HG03575 (cell line): ENCODE measurements around the gene XRCC3.

ENCODE experiments used
- ATAC-seq: cut with Tn5 transposase; IDR thresholded peaks from one replicate; pipeline ENCODE4 v1.9.1; 2021; ENCODE audit not compliant: unreplicated experiment, insufficient number of reproducible peaks, low FRiP score; ENCODE audit errors: extremely low read depth

Gene XRCC3

DNA sequence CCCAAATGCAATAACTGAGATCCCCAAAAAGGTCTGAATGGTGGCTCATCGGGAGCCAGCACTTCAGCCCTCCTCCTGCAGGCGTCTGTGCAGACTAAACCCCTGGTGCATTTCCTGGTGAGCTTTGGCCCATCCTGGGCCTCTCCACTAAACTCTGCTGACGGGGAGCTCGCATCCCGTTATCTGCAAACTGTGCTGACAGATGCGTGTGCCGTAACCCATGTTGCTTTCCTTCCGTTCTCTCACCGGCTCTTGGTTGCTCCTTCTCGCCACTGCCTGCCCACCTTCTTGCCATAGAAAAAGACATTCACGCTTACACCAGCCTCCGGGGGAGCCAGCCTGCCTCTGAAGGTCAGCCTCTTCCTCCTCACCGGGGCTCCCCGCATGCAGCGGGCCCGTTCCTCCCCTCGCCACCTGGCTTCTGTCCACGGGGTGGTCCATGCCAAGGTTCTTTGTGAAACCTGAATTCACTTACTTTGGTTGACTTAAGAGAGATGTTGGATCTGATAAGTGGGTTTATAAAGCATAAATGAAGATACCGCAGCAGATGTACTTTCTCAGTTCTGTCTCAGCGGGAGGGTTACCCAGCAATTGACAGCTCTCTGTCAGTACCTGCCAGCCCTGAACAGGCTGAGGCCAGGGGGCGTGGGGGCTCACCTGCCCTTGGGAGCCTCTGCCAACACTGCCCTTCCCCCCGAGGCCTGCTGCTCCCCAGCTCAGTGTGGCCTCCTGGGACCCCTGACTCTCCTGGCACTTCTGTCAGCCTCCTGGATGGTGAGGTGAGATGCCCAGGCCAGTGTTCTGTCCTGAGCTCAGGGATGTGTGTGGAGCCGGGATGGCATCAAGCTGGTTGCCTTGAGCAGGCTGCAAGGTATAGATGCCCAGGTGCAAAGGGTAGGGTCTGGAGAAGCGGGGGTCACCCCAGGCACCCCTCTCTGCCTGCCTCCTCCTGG lies 14.5 kb upstream of the XRCC3 start:
- no peak for ATAC-seq

DNA sequence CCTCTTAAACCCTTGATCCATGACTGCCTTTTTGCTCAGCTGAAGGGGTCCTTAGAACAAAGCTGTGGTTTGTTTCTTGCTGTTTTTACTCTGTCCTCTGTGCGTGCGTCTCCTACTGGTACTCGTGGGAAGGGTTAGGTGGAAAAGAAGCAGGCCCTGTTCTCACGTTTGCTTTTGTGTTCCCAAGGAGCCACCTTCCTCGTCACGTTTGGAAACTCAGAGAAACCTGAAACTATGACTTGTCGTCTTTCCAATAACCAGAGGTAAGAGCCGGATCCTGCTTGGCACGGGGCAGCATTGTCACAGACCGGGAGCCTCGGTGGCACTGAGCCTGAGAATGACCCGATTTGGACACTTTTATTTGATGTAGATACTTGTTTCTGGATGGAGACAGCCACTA lies 13.5 kb upstream of the XRCC3 start:
- no peak for ATAC-seq

DNA sequence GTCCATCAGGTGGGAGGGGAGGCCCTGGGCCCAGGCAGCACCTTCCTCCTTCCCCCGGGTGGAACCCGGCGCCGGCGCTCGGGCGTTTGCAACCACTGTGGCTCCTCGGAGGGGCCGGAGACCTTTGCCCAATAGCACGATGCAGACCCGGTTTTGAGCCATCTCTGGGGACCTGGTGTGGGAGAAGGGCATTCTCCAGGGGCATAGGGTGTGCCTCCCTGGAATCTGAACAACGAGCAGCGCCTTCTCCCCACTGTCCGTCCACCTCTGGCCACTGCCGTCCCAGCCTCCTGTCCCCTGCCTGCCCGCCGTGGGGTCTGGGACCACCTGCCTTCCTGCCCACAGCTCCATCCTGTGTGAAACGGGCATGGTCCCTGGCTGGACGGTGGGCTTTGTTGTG lies 12.9 kb upstream of the XRCC3 start:
- ATAC-seq = no peak

DNA sequence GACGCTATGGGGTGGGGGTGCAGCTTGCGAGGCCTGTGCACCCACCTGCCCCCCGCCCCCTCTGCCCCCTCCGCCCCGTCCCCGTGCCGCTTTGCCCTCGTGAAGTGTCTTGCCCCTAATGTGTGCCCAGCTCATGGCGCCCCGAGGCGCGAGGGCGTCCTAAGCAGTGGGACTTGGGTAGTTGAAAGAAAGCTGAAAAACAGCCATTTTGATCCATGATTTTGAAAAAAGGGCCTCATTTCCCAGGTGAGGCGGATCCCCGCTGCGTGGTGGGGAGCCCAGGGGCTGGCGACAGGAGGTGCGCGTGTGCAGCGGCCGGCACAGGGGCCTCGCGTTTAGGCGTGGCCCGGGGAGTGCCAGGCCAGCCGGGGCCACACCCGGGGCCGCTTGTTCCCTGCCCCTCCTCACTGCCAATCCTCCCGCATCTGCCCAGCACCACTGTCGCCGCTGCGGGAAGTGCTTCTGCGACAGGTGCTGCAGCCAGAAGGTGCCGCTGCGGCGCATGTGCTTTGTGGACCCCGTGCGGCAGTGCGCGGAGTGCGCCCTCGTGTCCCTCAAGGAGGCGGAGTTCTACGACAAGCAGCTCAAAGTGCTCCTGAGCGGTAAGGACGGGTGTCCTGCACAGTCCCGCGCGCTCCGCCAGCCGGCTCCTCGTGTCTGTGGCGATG lies 12.2 kb upstream of the XRCC3 start:
- no peak for ATAC-seq

DNA sequence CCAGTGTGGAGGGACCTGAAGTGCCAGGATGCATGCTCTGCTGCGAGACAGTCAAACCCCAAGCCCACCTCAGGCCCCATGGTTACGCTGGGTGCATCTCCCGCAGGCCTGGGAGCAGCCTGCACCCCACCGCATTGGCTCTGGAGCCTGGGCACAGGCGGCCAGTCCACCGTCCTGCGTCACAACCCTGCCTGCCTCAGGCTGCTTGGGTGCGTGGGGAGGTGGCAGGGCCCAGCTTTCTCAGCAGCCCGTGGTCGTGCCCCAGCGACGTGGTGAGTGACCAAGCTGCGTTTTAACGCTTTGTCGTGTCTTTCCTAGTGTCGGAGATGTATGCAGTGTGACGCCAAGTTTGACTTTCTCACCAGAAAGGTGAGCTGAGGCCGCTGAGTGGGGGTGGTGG lies 11.2 kb upstream of the XRCC3 start:
- ATAC-seq = no peak

DNA sequence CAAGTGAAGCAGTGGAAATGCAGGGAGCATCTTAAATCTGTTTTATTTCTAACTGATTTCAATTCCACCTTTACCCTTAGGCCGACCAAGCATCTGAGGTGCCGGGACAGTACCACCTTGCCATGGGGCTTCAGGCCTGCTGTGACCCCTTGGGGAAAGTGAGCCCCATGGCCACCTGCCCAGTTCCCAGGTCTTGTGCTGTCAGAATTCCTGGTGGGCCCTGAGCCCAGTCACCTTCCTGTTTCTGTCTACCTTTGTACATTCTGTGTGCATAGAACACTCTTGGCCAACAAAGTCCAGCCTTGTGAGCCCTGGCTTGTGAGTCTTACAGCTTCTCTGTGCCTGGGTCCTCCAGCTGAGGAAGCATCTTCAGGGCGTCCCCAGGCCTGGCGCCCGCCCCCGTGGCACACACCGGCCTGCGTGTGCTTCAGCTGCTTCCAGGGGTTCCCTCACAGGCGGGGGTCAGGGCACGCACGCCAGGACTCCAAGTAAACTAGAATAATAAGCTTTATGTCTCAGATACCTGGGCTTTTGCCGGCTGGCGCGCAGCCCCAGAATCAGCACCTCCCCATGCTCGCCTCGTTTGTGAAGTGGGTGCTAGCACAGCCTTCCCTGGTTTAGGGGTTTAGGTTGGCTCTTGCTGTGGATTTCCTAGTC lies 10.6 kb upstream of the XRCC3 start:
- no peak for ATAC-seq

DNA sequence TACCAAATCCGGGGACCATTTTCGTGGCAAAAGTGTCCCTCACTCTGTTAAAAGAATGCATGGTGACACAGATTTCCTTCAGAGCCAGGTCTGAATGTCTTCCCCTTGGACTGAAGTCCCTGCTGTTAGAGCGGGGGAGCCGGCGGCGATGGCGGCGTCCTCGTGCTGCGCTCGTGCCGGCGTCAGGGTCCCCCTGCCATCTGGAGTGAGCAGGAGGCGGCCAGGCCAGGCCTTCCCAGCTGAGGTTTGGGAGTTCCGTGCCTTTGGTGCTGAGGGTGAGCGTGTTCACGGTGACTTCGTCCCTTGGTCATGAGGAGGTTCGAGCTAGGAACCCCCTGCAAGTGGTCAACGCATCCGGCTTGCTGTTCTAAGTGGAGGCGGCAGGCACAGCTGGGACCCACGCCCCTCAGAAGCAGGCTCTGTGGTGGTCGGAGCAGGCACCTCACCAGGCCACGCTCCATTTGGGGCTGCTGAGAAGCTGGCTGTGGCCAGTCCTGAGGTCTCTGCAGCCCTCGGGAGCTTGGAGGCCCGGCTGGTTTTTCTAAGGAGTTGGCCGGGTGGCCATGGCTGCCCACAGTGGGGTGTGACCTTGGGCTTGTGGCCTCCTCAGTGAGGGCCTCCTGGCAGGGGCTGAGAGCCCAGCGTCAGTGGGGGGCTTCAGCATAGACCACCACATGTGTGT lies 9.9 kb upstream of the XRCC3 start:
- no peak for ATAC-seq

DNA sequence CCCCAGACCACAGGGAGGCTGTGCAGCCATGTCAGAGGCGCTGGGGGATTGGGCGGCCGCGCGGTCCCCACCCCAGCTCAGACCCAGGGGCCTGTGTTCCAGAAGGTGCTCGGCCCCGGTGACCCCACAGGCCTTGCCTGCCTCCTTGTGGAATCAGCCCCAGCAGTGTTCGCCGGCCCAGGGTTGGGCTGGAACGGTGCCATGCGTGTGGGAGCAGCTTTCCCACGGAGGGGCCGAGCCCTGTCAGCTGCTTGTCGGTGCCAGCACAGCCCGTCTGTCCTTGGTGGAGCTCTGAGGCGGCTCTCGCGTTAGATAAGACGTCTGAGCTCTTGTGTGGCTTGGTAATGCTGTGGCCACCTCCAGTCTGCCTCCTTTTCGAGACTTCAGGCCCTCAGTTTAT lies 8.9 kb upstream of the XRCC3 start:
- ATAC-seq = no peak

DNA sequence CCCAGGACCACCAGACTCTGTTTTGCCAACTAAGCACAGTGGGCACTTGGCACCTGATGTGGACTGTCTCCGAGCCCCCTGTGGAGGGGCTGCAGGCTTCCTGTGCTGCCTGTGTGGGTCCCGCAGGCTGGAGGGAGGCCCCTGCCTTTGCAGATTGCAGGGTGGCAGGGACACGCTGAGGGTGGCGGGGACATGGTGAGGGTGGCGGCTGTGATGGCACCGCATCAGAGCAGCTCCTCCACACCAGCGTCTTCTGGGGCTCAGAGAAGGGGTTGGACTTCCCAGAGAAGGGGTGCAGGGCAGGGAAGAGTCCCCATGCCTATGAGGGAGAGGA lies 8.5 kb upstream of the XRCC3 start:
- no peak for ATAC-seq

DNA sequence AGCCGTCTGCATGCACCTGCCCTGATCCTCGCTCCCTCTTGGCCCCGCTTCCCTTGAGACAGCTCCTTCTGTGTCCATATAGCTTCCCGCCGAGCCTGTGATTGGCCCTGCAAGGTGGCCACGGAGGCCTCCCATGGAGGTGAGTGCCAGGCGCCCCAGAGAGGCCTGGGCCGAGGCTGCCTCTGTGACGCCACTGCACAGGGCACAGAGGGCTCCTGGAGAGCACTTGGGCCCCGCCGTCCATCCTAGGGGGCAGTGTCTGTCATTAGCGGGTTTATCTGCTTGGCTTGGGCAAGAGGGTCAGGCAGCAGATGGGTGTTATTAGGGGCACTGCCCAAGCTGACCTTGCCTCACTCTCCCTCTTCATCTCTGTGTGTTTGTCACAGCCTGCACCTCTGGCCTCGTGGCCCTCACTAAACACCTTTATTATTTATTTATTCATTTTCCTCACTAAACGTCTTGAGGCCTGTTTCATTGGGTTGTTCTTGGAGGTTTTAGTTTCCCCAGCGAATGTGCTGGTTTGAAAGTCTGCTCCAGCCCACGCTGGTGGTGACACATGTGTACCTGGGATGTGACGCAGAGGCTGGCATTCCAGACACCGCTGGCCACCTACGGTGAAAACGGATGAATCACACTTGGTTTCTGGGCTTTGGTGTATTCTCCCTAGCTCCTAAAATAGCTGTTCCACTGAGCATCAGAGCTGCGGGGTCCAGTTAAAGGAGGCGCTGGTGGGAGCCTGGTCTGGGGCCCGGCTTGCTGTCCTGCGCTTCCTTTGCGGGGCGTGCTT lies 6.3 kb upstream of the XRCC3 start:
- ATAC-seq = no peak

DNA sequence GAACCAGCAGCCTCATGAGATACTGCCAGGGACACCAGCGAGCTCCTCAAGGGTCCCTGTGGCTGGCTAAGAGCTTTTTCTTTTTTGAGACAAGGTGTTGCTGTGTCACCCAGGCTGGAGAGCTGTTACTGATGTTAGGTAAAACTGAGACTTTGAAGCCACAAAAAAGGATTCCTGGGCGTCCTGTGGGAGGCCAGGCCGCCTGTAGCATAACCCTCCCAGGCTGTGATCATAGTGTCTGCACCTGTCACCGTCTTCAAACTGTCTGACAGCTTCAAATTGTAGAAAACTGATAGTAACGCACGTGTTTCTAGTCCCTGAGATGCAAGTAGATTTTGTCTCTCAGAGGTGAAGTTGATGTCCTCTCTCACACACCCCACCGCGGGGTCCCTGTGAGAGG lies 4.5 kb upstream of the XRCC3 start:
- ATAC-seq = no peak

DNA sequence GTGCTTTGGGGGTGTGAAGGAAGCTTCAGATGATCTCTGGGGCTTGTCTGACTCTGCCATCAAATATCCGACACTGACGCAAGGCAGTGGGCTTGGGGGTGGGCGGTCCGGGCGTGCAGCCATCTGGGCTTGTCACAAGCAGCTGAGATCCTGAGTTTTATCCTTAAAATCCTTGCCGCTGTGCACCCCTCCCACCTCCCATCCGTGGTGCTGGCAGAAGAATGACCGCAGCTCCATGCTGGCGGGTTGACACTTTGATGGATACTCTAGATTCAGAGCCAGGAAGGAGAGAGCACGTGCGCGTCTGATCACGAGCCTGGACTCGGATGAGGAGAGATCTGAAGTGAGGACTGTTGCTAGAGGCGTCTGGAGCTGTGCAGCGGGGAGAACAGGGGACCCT lies 3.3 kb upstream of the XRCC3 start:
- ATAC-seq = no peak

DNA sequence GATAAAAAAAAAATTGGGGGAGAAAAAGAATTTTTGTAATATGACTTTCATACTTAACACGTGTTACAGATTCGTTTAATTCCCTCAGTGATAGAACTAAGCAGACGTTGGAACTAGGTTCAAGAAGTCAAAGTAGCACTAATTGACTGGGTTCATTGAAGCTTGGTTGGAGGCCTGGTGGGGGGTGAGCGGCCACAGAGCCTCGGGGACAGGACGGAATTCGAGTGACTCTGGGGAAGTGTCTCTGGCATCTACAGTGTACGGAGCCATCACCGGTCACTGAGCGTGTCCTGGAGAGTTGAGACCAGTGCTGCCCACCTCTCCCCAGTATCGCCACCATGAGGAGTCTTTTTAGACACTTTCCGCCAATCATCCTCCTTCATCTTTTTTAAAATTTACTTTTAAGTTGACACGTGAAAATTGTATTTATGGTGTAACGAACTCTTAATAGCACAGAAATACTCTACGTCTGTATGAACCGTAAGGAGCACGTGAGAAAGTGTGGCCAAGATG lies 1.7 kb upstream of the XRCC3 start:
- ATAC-seq = no peak

DNA sequence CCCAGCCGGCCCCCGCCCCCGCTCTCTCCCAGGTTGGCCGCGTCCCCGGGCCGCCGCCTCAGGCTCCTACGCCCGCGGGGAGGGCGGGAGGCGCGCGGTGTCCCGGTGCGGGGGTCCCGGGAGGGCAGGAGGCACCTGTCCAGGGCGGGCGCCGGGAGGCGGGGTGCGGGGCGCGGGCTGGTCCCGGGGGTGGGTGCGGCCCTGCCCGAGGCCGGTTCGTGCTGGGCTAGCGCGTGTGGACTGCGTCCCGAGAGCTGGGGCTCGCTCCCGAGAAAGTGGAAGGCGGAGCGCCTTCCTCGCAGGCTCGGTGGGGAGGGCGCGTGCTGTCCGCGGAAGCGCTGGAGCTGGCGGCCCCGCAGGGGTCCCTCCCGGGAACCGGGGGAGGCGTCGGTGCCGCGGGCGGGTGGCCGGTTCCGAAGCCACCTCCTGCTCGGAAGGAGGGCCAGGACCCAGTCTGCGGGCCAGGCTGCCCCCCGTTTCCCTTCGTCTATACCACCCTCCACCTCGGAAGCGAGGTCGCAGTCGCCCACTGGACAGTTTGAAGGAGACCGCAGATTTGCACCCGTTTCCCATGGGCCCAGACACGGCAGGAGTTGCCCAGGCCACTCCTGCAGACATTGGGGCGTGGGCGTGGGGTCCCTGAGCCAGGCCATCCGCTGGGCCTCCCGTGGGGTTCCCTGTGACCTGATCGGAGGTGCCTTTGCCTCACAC lies 995 bp upstream of the XRCC3 start:
- no peak for ATAC-seq

DNA sequence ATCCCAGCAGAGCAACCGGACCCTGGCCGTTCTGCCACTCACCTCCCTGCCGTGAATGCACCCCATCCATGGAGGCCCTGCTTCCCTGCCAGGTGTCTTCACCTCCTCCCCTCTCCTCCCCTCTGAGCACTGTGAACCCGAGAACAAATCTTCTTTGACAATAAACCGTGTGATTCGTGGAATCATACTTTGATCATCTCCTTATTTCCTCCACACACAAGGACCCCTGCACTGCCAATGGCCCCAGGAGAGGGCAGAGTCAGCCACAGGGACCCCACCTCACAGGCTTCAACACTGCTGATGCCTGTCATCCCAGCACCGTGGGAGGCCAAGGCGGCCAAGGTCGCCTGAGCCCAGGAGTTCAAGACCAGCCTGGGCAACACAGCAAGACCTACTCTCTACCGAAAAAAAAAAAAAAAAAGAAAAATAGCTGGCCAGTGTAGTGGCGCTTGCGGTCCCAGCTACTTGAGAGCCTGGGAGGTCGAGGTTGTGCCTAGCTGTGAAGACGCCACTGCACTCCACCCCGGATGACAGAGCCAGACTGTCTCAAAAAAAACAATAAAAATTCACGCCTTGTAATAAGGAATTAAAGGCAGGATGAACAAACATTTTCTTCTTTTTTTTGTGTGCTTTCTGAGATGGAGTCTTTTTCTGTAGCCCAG lies 1.1 kb downstream of the XRCC3 start:
- no peak for ATAC-seq

DNA sequence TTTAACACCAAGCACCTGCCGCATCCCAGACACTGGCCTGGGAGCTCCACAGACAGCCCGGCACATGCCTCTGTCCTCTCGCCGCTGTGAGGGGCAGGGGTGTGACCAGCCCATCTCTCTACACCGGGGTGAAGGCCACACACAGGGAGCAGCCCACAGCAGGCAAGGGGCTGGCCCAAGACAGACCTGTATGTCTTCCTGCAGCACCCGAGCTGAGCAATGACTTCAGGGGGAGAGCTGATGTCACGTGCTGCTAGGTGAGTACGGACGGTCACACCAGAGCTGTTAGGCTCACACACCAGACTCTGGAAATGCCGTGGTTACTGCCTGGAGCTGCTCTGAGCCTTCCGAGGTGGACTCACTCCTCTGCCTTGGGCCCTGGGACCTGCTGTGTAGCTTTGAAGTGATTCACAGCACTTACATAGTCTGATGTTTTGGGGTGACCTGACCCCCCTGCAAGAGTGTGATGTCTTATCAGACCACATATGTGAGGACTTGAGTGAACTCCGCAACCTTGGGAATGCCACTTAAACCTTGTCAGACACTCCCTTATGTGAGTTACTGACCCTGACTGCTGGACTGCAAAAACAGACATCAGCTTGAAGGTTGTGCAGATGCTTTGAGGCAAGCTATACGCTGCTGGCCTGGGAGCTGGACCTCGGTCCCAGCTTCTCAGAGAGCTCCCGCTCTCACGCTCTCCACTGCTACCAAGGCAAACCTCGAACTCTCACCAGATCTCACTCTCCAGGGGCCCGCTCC lies 1.8 kb downstream of the XRCC3 start:
- ATAC-seq = no peak

DNA sequence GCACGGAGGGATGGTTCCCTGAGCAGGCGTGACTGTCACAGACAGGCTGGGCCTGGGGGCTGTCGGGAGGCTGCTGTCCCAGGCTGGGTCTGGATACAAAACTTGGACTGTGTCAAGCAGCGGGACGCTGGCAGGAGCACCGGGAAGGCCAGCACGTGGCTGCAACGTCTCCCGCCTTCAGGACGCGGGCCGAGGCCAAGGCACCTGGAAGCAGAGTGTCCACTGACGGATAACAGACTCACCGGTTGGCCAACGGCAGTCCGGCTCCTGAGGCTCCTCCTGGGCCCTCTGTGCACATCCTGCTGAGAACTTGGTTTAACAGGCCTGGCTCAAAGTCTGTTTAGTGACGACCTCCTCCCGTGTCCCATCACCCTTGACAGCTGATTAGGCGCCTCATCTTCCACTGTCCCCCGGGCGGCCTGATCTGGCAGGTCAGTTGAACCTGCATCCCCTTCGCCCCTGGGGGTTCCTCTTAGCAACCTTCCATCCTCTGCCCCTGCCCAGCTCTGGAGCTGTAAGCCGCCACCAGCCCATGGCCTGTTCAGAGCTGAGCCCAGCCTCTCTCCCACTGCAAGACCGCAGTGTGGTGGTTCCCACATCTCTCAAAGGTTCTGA lies 2.5 kb downstream of the XRCC3 start:
- no peak for ATAC-seq
